Stimulated activated CD4-positive, alpha-beta T cell treated with anti-CD3 and anti-CD28 coated beads, Interleukin-15, amount 100 ng/mL, for 24 hours (primary cell): Measurements from ENCODE around the gene TMTC1.
"Not testable (repeated sequence)": the region's sequence is repeated elsewhere in the genome, so short reads cannot be mapped to it uniquely, and the experiment has no call there.

Experiments used
- DNase-seq: peaks from one replicate; pipeline ENCODE4 v3.0.0-alpha.2; 2020

Gene TMTC1

DNA sequence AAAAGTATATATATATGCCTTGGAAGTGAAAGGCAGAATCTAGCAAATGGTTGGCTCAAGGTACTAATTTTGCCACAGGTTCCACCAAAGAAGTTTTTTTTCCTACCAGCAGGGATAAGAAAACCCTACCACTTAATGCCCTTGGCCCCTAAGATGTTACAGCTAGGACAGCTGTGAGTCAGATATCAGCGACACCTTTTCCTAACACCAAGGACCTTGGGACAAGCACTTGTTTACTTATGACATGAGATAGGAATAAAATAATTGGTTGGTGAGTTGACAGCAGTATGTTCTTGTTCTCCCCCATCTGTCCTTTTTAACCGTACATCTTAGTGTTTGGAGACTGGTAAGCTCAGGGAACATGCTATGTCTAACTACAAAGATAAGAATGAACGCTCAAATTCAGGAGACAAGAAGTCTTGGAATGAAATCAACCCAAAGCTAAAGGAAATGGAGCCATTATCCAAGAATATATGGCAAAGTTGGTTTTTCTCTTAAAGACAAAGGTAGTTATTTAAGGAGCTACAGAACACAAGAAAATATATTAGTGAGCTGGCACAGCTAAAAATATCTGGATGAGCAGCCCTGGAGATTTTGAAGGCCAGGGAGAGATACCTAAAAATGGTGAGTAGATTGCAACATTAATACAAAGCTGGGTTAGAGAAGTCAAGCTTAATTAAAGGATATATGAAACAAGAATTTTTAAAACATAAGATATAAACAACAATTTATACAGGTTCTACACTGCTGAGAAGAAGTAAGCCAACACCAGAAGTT lies 126.8 kb downstream of the TMTC1 start:
- no peak for DNase-seq

DNA sequence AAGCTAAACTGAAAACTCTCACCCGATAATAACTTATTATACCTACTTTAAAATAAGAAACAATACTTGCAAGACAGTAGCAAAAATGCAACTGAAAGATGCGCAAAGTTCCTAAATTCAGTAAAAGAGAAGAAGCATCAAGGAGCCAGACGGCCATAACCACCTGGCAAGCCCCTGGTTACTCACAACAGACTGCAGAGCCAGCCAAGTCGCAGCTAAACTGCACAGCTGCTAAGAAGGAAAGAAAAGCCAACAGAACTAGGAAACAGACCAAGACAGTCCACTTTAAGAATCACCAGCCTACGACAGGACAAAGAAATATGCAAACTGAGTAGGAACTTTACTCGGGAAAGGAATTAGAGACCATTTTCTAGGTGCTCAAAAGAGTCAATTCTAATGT lies 127.9 kb downstream of the TMTC1 start:
- no peak for DNase-seq

GRCh38 chr12:29653286-29653685 lies 130.5 kb downstream of the TMTC1 start:
- no peak for DNase-seq

DNA sequence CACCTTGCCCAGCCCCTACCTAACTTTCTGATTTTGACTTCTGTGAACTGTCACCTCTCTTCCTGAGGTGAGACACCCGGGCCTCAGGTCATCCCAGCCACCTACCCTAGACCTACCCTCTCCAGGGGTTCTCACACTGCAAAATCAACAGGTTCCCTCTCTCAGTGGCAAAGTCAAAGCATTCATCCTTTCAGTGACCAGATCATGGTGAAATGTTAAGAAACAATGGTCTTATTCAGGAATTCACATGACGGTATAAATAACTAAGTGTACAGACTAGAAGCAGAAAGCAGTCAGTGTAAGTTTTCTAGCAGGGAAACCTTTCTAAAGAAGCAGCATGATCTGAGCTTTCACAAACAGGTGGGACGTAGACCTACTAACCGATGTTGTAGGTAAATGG lies 133.4 kb downstream of the TMTC1 start:
- DNase-seq: no peak

DNA sequence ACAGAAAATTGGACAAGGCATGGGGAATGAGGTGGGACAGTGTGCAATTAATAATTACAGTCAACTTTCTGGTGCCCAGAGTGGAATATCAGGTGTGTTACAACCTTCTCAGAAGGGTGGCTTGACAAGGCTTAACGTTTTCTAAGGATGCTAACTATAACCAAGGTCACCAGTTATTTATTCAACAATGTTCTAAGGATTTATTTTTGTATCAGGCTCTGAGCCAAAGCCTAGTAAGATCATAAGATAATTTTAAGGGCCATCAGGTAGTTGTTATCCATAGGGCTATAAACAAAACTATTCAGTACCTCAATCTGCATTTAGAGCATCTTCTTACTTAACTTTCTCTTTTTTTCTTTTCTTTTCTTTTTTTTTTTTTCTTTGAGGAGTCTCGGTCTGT lies 134.0 kb downstream of the TMTC1 start:
- no peak for DNase-seq

GRCh38 chr12:29644536-29645162 lies 139.1 kb downstream of the TMTC1 start:
- DNase-seq: no peak

GRCh38 chr12:29640589-29641345 lies 143.0 kb downstream of the TMTC1 start:
- DNase-seq: no peak

- DNase-seq: no peak
Observed at GRCh38 chr12:29639893-29640495, 143.7 kb downstream of the TMTC1 start.

GRCh38 chr12:29638528-29638927 lies 145.2 kb downstream of the TMTC1 start:
- no peak for DNase-seq

GRCh38 chr12:29634057-29634456 lies 149.7 kb downstream of the TMTC1 start:
- no peak for DNase-seq

GRCh38 chr12:29630164-29630563 lies 153.6 kb downstream of the TMTC1 start:
- not testable (repeated sequence) for DNase-seq

DNA sequence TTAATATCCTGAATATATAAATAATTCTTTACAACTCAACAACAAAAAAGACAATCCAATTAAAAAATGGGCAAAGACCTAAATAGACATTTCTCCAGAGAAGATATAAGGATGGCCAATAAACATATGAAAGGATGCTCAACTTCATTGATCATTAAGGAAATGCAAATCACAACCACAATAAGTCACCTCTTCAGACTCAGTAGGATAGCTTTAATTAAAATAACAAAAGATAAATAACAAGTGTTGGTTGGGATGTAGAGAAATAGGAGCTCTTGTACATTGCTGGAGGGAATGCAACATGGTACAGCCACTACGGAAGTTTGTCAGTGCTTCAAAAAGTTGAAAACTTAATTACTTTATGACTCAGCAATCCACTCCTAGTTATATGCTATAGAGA lies 156.5 kb downstream of the TMTC1 start:
- no peak for DNase-seq

DNA sequence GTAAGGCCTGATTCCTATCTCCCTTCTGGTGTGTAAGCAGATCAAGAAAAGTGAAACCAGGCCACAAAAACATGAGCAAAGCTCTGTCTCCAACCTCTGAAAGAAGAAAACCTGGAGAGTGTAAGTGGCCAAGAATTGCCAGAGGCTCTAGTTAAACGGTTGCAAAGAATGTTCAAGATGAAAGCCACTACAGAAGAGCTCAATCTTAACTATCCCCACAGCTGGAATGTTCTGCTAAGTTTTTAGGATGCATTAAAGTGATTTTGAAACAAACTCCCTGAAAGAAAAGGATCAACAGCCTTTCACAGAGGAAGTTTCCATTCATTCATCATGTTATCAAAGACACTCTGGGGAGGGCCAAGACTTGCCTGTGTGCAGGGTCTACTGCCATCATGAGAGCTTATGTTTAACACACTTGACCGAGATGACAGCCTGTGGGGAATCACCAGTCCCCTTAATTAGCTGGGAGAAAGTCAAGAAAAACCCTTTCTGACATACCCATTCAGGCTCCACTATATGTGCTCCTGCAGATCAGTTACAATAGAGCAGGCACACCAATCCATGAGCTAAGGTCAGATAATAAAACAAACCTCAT lies 158.3 kb downstream of the TMTC1 start:
- DNase-seq: no peak

- DNase-seq: no peak
Observed at GRCh38 chr12:29622251-29622650, 161.5 kb downstream of the TMTC1 start.

- no peak for DNase-seq
Observed at GRCh38 chr12:29620030-29620429, 163.7 kb downstream of the TMTC1 start.

- DNase-seq: no peak
Observed at GRCh38 chr12:29617407-29617803, 166.3 kb downstream of the TMTC1 start.

DNA sequence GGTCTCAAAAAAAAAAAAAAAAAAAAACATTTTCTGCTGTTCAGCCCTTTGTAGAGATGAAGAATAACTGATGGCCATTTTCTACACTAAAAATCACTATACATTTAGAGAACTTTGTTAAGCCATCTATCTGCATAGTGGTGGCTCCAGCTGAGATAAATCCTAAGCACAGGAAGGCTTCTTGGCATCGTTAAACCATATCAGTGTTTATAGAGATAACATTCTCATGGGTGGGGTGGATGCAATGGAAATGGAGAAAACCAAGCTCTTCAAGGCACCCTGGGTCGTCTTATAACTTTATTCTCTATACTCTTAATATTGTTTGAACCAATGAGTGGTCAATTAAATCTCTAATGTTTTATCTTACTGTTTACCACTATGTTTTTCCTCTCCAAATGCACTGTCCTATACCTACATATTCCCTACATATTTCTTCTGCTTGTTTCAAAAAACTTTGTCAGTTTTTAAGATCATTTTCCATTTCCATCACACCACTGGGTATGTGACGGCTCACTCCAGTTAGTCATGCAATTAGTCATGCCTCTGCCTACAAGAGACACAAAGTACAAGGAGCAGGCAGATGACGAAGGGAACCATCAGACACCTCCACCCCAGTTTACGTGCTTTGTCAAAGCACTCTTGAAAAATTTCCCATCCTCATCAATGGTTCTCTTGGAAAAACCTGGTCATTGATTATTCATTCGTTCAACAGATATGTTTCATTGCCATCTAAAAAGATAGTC lies 166.9 kb downstream of the TMTC1 start:
- no peak for DNase-seq

DNA sequence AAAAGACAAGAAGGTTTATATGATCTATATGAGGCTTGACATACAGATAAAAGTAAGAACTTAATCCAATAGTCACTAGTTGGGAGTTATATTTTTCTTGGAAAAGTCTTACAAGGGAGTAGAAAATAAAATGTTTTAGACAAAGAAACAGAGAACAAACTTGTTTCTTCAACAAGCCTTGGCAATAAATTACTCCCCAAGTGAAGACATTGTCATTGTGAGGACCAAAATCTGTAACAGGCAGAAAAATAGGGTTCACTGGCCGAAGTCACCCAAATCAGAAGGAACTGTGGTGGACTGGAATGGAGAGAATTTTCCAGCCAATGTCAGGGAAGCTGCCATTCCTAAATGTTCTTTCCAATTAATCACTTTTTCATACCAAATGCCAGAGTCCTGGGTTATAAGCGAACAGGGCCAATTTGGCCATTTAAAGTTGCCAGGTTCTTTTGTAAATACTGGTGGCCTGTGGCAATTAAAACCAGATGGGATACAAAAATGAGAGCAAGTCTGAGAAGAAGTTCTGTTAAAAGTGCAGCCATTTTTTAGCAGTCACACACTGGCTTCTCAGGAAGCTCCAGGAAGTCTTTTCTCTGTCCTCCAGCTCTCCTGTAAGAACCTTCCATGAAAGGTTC lies 168.9 kb downstream of the TMTC1 start:
- no peak for DNase-seq

- DNase-seq: no peak
Observed at GRCh38 chr12:29612912-29613311, 170.8 kb downstream of the TMTC1 start.

GRCh38 chr12:29611906-29612305 lies 171.8 kb downstream of the TMTC1 start:
- no peak for DNase-seq

DNA sequence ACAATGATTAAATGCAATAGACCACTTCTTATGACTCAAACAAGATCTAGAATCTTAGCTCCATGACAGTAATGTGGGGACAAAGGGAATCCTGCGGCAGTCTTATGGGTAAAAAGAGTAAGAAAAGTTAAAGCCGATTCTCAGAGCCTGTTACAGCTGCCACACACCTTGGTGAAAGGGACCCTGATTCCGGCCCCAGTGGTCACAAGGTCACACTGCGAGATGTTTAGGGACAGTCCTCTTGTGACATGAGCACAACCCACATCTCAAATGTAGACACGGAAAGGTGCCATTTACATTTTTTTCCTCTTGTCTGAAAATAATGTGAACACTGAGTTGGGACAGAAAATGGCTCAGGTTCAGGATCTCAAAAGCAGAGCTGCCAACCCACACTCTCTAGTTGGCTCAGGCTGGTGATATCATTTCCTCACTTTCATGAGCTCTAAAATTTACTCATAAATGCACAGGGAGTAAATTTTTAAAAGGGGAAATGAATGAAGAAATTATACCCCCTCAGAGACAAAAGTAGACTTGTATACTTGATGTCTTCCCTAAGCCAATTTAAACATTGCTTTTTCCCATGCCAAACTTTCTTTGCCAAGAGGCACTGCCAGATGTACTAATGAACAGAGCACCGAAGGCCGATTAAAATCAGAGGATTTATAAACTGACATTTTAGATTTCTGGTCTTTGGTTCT lies 173.1 kb downstream of the TMTC1 start:
- no peak for DNase-seq
